GM18511 (cell line): Measurements from ENCODE around the gene DYSF.
"Not testable (repeated sequence)": the region's sequence is repeated elsewhere in the genome, so short reads cannot be mapped to it uniquely, and the experiment has no call there.

Source experiments
- ATAC-seq: cut with Tn5 transposase; IDR thresholded peaks from one replicate; pipeline ENCODE4 v1.9.1; 2021; ENCODE audit warnings: mild to moderate bottlenecking, moderate library complexity; ENCODE audit not compliant: unreplicated experiment

DYSF gene

GRCh38 chr2:71469403-71470398 is 16.3 kb downstream of the DYSF start:
- ATAC-seq, result no peak

GRCh38 chr2:71471276-71471675 is 17.9 kb downstream of the DYSF start:
- ATAC-seq, result no peak

- ATAC-seq, result no peak
Observed at GRCh38 chr2:71472019-71472418, 18.7 kb downstream of the DYSF start.

GRCh38 chr2:71473346-71474031 is 20.1 kb downstream of the DYSF start:
- no peak for ATAC-seq

- no peak for ATAC-seq
Observed at GRCh38 chr2:71474116-71474743, 20.9 kb downstream of the DYSF start.

- no peak for ATAC-seq
Observed at GRCh38 chr2:71474744-71475397, 21.5 kb downstream of the DYSF start.

GRCh38 chr2:71476495-71476894 is 23.1 kb downstream of the DYSF start:
- ATAC-seq, result no peak

- ATAC-seq, result no peak
Observed at GRCh38 chr2:71477231-71477691, 23.9 kb downstream of the DYSF start.

GRCh38 chr2:71478806-71479205 is 25.4 kb downstream of the DYSF start:
- no peak for ATAC-seq

- no peak for ATAC-seq
Observed at GRCh38 chr2:71479261-71479660, 25.9 kb downstream of the DYSF start.

GRCh38 chr2:71481111-71481510 is 27.8 kb downstream of the DYSF start:
- ATAC-seq, result no peak

GRCh38 chr2:71482055-71482454 is 28.7 kb downstream of the DYSF start:
- ATAC-seq, result no peak

- no peak for ATAC-seq
Observed at GRCh38 chr2:71483246-71483645, 29.9 kb downstream of the DYSF start.

GRCh38 chr2:71484354-71484753 is 31.0 kb downstream of the DYSF start:
- no peak for ATAC-seq

- no peak for ATAC-seq
Observed at GRCh38 chr2:71486881-71487640, 33.7 kb downstream of the DYSF start.

- ATAC-seq, result not testable (repeated sequence)
Observed at GRCh38 chr2:71491551-71491950, 38.2 kb downstream of the DYSF start.

GRCh38 chr2:71492112-71492511 is 38.8 kb downstream of the DYSF start:
- no peak for ATAC-seq

- no peak for ATAC-seq
Observed at GRCh38 chr2:71494091-71494490, 40.7 kb downstream of the DYSF start.

GRCh38 chr2:71494523-71495155 is 41.3 kb downstream of the DYSF start:
- no peak for ATAC-seq
